GM23338 (cell line): ENCODE measurements around the gene ART3.

Experiments used
- CREB1 ChIP-seq: fragments of 250-450 bp; sonication (Bioruptor Pico); IDR thresholded peaks from 2 replicates; pipeline ENCODE4 v1.5.0; 2020; ENCODE audit warnings: low read depth, mild to moderate bottlenecking, moderate library complexity
- CTCF ChIP-seq, 2 experiments: fragments of 200-600 bp in 1 of 2; sonication (generic) in 1 of 2; conservative IDR thresholded peaks; 2 replicates each; pipeline versions ENCODE4 v1.5.1 to v1.6.1; 2016 to 2017; ENCODE audit warnings: antibody characterized with exemption in 2 of 2, low read depth in 2 of 2, mild to moderate bottlenecking in 2 of 2, moderate library complexity in 1 of 2
- EZH2 ChIP-seq: fragments of 200-600 bp; sonication (generic); IDR thresholded peaks from one replicate; pipeline ENCODE4 v1.8.0; 2017; ENCODE audit warnings: antibody characterized with exemption, mild to moderate bottlenecking, low read depth; ENCODE audit not compliant: unreplicated experiment
- EZH2phosphoT487 ChIP-seq: fragments of 200-600 bp; sonication (generic); IDR thresholded peaks from one replicate; pipeline ENCODE4 v1.8.1; 2018; ENCODE audit warnings: antibody characterized with exemption; ENCODE audit not compliant: unreplicated experiment
- JUNB ChIP-seq: IDR thresholded peaks from one replicate; pipeline ENCODE4 v1.6.1; 2016; ENCODE audit warnings: antibody characterized with exemption; ENCODE audit not compliant: unreplicated experiment
- POLR2AphosphoS5 ChIP-seq: IDR thresholded peaks from 2 replicates; pipeline ENCODE4 v1.6.1; 2016; ENCODE audit warnings: antibody characterized with exemption, low read depth
- REST ChIP-seq: IDR thresholded peaks from one replicate; pipeline ENCODE4 v1.6.1; 2018; ENCODE audit warnings: antibody characterized with exemption; ENCODE audit not compliant: unreplicated experiment
- STAT1 ChIP-seq: IDR thresholded peaks from one replicate; pipeline ENCODE4 v1.6.1; 2016; ENCODE audit warnings: antibody characterized with exemption; ENCODE audit not compliant: unreplicated experiment
- ZNF114 ChIP-seq: fragments of 250-450 bp; sonication (Bioruptor Pico); IDR thresholded peaks from 2 replicates; pipeline ENCODE4 v1.5.0; 2020; ENCODE audit warnings: mild to moderate bottlenecking, moderate library complexity
- ZNF331 ChIP-seq: fragments of 250-450 bp; sonication (Bioruptor Pico); IDR thresholded peaks from 2 replicates; pipeline ENCODE4 v1.5.0; 2020; ENCODE audit warnings: low read depth, mild to moderate bottlenecking, moderate library complexity
- ZNF462 ChIP-seq: fragments of 250-450 bp; sonication (Bioruptor Pico); IDR thresholded peaks from 2 replicates; pipeline ENCODE4 v1.5.0; 2020; ENCODE audit warnings: mild to moderate bottlenecking, moderate library complexity

GRCh38 chr4:76066546-76066945 lies 8.0 kb upstream of the ART3 start:
- TF ChIP-seq REST (no peak), STAT1 (no peak), CTCF (conservative IDR thresholded peaks at IDR 0.05; ENCODE audit: low read depth in 2 of 2) (no peak), CREB1 (CRISPR knock-in tag) (no peak), EZH2 (no peak), ZNF114 (CRISPR knock-in tag) (no peak), POLR2AphosphoS5 (no peak), EZH2phosphoT487 (no peak), ZNF331 (CRISPR knock-in tag) (no peak), ZNF462 (no peak), JUNB (no peak)
